Kidney (tissue), 14 donors: Measurements from ENCODE around the gene SORCS3. TPM values are rescaled to one million over a fixed set of nuclear protein-coding genes. Genes with fewer than 3 reads are reported as not detected.
A peak's percentile ranks its signal among the peaks of the same experiment; 100 is the strongest.

ENCODE experiments used
- DNase-seq, 5 donors: peaks; one replicate each; pipeline ENCODE4 v3.0.0-alpha.2; 2013 to 2020
- FAIRE-seq: peaks from 2 replicates; lab custom pipeline; 2012; peaks lifted over from hg19 to GRCh38; lab: Jason Lieb, UNC
- H3K27ac ChIP-seq, 2 donors: one replicate each; pipeline ENCODE4 v1.7.0; 2013; ENCODE audit warnings: low read depth in 2 of 2, low read length in 2 of 2, inconsistent platforms in 1 of 2
- H3K27me3 ChIP-seq: one replicate; pipeline ENCODE4 v1.7.1; 2013; ENCODE audit warnings: low read length, inconsistent platforms; ENCODE audit not compliant: control insufficient read depth, insufficient read depth
- H3K36me3 ChIP-seq, 3 donors: one replicate each; pipeline versions ENCODE4 v1.7.0 to v1.7.1; 2013; ENCODE audit warnings: low read length in 3 of 3, control low read depth in 1 of 3, inconsistent platforms in 1 of 3; ENCODE audit not compliant: insufficient read depth in 3 of 3, control insufficient read depth in 2 of 3
- H3K4me1 ChIP-seq, 3 donors: one replicate each; pipeline versions ENCODE4 v1.7.0 to v1.7.1; 2013; ENCODE audit warnings: low read length in 3 of 3, inconsistent platforms in 1 of 3, low read depth in 1 of 3; ENCODE audit not compliant: control insufficient read depth in 2 of 3, insufficient read depth in 2 of 3
- H3K4me3 ChIP-seq, 3 donors: one replicate each; pipeline versions ENCODE4 v1.7.0 to v1.8.1; 2013; ENCODE audit warnings: low read length in 3 of 3, control low read depth in 1 of 3, inconsistent platforms in 1 of 3
- H3K9ac ChIP-seq, 3 donors: one replicate each; pipeline versions ENCODE4 v1.7.0 to v1.7.1; 2013; ENCODE audit warnings: low read length in 3 of 3, control low read depth in 1 of 3, inconsistent platforms in 1 of 3
- H3K9me3 ChIP-seq, 3 donors: one replicate each; pipeline versions ENCODE4 v1.7.0 to v1.7.1; 2013; ENCODE audit warnings: low read length in 3 of 3, control low read depth in 1 of 3, inconsistent platforms in 1 of 3; ENCODE audit not compliant: control insufficient read depth in 2 of 3, insufficient read depth in 1 of 3
- CTCF ChIP-seq: IDR thresholded peaks from 3 replicates; pipeline ENCODE4 v1.5.1; 2012; ENCODE audit warnings: mild to moderate bottlenecking, moderate library complexity, borderline replicate concordance; ENCODE audit not compliant: insufficient read depth; ENCODE audit errors: extremely low read depth
- intact Hi-C: fragments of 100-400 bp; cut with DNase I; formaldehyde crosslinking; loops from one replicate; pipeline ENCODE4 v1.11.1; 2022
- polyA plus RNA-seq: library from polyadenylated mRNA; stranded (reverse); fragments of 350-450 nt; fragmentation: Illumina TruSeq; extraction: RNeasy Lipid Tissue Mini Kit (QIAGEN cat#74804); gene quantifications from one replicate; pipeline ENCODE4 v1.2.3, GENCODE V29; 2014; ENCODE audit warnings: low read depth, low replicate concordance; ENCODE audit not compliant: insufficient read depth
- total RNA-seq: library from RNA; stranded (reverse); fragmentation: NEBNext Ultra II Directional; extraction: Animal tissue kit (Norgen Biotek cat#: 25700); gene quantifications from one replicate; pipeline ENCODE4 v1.2.1, GENCODE V29; 2021
- donor health status: control.
- donor health status: control.
- donor health status: control.
- donor health status: control.
- donor health status: control.
- donor health status: DM: yes; HTN: yes; CAD: no.
- donor health status: Normal renal cell carcinoma (clear cell type).

Gene SORCS3
- total and polyA plus RNA-seq, 2 donors from 2014 or later, result 0.52 to 1.1 TPM

GRCh38 chr10:105253515-105254212, 612.6 kb downstream of the SORCS3 start:
- intact Hi-C loops, result no loop called here
- no peak overlapping the region for H3K9ac ChIP-seq
- no peak for TF ChIP-seq CTCF
- H3K4me3 ChIP-seq, result no peak overlapping the region
- no peaks in the 10 kb centered on the region for H3K36me3 ChIP-seq
- H3K27ac ChIP-seq, result no peak overlapping the region
- DNase-seq, result peak in 1 of 5 donors; percentile 13
- H3K9me3 ChIP-seq, result no peaks in the 10 kb centered on the region
- peaks cover 0 to 2% (median 0%) of the 10 kb centered on the region in 3 donors for H3K4me1 ChIP-seq
- FAIRE-seq, result no peak
- H3K27me3 ChIP-seq, result no peaks in the 10 kb centered on the region

GRCh38 chr10:105258036-105258673, 617.1 kb downstream of the SORCS3 start:
- no peak for TF ChIP-seq CTCF
- no peak for FAIRE-seq
- DNase-seq, result no peak
- Histone ChIP-seq H3K9me3 (no peaks in the 10 kb centered on the region), H3K4me1 (no peaks in the 10 kb centered on the region), H3K27me3 (no peaks in the 10 kb centered on the region), H3K9ac (no peak overlapping the region), H3K4me3 (no peak overlapping the region), H3K27ac (no peak overlapping the region), H3K36me3 (no peaks in the 10 kb centered on the region)
- intact Hi-C loops, result no loop called here

GRCh38 chr10:105258674-105259065, 617.6 kb downstream of the SORCS3 start:
- H3K4me3 ChIP-seq, result no peak overlapping the region
- no peaks in the 10 kb centered on the region for H3K9me3 ChIP-seq
- no peak for DNase-seq
- no peak for TF ChIP-seq CTCF
- H3K36me3 ChIP-seq, result no peaks in the 10 kb centered on the region
- FAIRE-seq, result no peak
- H3K27me3 ChIP-seq, result no peaks in the 10 kb centered on the region
- intact Hi-C loops, result no loop called here
- H3K4me1 ChIP-seq, result no peaks in the 10 kb centered on the region
- no peak overlapping the region for H3K27ac ChIP-seq
- no peak overlapping the region for H3K9ac ChIP-seq
